ENCODE measurements around the gene EXOC3. TPM values are rescaled to one million over a fixed set of nuclear protein-coding genes. Genes with fewer than 3 reads are reported as not detected.
A peak's percentile ranks its signal among the peaks of the same experiment; 100 is the strongest.

EXOC3 gene
- total RNA-seq, 1 experiment from 2014 or later: 60.1 TPM

DNA sequence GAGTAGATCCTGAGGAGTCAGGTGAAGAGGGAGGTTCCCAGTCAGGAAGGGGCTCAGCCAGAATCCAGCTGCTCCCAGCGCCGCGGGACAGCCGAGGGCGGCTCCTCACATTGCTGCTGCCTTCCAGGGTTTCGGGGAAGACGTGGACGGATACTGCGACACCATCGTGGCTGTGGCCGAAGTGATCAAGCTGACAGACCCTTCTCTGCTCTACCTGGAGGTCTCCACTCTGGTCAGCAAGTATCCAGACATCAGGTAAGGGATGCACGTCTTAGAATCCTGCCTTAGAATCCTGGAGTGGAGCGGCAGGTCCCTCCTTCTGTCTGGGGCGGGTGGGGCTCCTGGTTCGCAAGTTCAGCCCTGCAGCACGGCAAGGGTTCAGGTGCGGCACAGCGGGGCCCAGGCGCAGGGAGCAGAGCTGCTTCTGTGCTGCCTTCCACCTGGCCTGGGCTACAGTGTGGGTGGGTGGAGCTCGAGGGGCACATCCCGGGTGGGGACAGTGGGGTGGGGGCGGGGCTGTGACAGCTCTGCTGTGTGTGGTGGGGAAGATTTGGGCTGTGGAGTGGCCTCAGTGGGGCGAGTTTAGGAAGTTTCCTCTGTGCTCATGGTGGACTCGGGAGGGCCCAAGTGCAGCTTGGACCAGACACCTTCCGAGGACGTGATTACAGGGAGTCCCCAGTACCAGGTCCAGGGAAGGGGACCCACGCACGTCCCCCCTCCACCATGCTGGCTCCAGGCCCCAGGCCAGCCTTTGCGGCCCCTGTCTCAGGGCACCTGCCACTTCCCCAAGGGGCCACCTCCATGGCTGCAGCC is 22.8 kb downstream of the EXOC3 start (continued):
- TF ChIP-seq TP53 (CRISPR knock-in tag; IDR thresholded peaks at IDR 0.05) (no peak), ZNF416 (CRISPR knock-in tag; IDR thresholded peaks at IDR 0.05) (no peak), ZNF671 (CRISPR knock-in tag; IDR thresholded peaks at IDR 0.05) (no peak), HMGA2 (CRISPR knock-in tag; IDR thresholded peaks at IDR 0.05) (no peak)

DNA sequence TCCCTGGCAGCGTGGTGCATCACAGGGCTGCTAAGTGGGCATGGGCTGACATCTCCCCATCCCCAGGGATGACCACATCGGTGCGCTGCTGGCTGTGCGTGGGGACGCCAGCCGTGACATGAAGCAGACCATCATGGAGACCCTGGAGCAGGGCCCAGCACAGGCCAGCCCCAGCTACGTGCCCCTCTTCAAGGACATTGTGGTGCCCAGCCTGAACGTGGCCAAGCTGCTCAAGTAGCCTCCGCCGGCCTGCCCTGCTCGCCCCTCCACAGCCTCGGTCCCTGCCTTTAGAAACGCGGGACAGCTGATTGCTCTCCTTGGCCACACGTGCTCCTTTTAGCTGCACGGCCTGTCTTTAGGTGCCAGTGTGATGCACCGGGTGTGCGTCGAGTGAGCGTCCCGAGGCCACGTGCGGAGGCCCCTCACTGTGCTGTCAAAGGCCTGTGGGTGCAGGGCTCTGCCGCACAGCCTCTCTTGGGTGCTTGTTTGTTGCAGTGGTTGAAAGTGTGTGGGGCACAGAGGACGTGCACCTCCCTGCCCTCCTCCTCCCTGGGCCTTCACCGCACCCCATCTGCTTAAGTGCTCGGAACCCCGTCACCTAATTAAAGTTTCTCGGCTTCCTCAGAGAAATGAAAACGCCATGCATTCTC is 23.8 kb downstream of the EXOC3 start:
- CTCF ChIA-PET: interaction anchor here (0.8 to 2.0 kb wide), 2 partner anchors 20 to 36 kb away, joined by 3 to 7 read pairs; no protein-coding TSS in a partner anchor
- Mint-ChIP-seq H3K4me3 (no peak overlapping the region), H3K9me3 (no peaks in the 10 kb centered on the region), H3K27me3 (ENCODE audit: low read depth) (peaks cover 4% of the 10 kb centered on the region), H3K27ac (no peak overlapping the region; the same call in 1 of the 2 replicates), H3K4me1 (peaks cover 4% of the 10 kb centered on the region), H3K36me3 (peaks cover 20% of the 10 kb centered on the region)
- ATAC-seq (no peak), DNase-seq (ENCODE audit: low spot score) (peak; percentile 7)
- POLR2A ChIA-PET: no interaction called here
- TF ChIP-seq NFYB (CRISPR knock-in tag; conservative IDR thresholded peaks at IDR 0.05; ENCODE audit: low read depth) (no peak), FOXP1 (CRISPR knock-in tag; IDR thresholded peaks at IDR 0.05; ENCODE audit: borderline replicate concordance) (0 out of 2 replicates have a peak, but pooled peaks have one; percentile 29)

DNA sequence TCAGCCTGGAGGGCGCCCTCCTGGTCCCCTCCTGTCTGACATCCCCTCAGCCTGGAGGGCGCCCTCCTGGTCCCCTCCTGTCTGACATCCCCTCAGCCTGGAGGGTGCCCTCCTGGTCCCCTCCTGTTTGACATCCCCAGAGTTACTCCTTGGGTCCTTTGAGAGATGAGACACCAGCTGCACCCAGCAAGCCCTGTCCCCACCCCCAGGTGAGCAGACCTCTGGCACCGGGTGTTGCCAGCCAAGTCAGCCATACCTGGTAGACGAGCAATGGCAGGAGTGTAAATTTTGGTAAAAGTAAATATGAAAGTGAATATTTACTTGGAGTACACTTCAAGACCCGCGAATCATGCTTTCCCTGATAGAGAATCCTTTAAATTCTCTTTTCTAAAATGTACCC is 25.4 kb downstream of the EXOC3 start:
- TF ChIP-seq ZNF317 (CRISPR knock-in tag; IDR thresholded peaks at IDR 0.05; ENCODE audit: borderline replicate concordance, low read depth): no peak
- TF ChIP-seq, protein P1, sequence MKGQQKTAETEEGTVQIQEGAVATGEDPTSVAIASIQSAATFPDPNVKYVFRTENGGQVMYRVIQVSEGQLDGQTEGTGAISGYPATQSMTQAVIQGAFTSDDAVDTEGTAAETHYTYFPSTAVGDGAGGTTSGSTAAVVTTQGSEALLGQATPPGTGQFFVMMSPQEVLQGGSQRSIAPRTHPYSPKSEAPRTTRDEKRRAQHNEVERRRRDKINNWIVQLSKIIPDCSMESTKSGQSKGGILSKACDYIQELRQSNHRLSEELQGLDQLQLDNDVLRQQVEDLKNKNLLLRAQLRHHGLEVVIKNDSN (CRISPR knock-in tag; IDR thresholded peaks at IDR 0.05): no peak
- TF ChIP-seq, protein P2, sequence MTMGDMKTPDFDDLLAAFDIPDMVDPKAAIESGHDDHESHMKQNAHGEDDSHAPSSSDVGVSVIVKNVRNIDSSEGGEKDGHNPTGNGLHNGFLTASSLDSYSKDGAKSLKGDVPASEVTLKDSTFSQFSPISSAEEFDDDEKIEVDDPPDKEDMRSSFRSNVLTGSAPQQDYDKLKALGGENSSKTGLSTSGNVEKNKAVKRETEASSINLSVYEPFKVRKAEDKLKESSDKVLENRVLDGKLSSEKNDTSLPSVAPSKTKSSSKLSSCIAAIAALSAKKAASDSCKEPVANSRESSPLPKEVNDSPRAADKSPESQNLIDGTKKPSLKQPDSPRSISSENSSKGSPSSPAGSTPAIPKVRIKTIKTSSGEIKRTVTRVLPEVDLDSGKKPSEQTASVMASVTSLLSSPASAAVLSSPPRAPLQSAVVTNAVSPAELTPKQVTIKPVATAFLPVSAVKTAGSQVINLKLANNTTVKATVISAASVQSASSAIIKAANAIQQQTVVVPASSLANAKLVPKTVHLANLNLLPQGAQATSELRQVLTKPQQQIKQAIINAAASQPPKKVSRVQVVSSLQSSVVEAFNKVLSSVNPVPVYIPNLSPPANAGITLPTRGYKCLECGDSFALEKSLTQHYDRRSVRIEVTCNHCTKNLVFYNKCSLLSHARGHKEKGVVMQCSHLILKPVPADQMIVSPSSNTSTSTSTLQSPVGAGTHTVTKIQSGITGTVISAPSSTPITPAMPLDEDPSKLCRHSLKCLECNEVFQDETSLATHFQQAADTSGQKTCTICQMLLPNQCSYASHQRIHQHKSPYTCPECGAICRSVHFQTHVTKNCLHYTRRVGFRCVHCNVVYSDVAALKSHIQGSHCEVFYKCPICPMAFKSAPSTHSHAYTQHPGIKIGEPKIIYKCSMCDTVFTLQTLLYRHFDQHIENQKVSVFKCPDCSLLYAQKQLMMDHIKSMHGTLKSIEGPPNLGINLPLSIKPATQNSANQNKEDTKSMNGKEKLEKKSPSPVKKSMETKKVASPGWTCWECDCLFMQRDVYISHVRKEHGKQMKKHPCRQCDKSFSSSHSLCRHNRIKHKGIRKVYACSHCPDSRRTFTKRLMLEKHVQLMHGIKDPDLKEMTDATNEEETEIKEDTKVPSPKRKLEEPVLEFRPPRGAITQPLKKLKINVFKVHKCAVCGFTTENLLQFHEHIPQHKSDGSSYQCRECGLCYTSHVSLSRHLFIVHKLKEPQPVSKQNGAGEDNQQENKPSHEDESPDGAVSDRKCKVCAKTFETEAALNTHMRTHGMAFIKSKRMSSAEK (CRISPR knock-in tag; IDR thresholded peaks at IDR 0.05; ENCODE audit: borderline replicate concordance): no peak
- TF ChIP-seq, protein P3, sequence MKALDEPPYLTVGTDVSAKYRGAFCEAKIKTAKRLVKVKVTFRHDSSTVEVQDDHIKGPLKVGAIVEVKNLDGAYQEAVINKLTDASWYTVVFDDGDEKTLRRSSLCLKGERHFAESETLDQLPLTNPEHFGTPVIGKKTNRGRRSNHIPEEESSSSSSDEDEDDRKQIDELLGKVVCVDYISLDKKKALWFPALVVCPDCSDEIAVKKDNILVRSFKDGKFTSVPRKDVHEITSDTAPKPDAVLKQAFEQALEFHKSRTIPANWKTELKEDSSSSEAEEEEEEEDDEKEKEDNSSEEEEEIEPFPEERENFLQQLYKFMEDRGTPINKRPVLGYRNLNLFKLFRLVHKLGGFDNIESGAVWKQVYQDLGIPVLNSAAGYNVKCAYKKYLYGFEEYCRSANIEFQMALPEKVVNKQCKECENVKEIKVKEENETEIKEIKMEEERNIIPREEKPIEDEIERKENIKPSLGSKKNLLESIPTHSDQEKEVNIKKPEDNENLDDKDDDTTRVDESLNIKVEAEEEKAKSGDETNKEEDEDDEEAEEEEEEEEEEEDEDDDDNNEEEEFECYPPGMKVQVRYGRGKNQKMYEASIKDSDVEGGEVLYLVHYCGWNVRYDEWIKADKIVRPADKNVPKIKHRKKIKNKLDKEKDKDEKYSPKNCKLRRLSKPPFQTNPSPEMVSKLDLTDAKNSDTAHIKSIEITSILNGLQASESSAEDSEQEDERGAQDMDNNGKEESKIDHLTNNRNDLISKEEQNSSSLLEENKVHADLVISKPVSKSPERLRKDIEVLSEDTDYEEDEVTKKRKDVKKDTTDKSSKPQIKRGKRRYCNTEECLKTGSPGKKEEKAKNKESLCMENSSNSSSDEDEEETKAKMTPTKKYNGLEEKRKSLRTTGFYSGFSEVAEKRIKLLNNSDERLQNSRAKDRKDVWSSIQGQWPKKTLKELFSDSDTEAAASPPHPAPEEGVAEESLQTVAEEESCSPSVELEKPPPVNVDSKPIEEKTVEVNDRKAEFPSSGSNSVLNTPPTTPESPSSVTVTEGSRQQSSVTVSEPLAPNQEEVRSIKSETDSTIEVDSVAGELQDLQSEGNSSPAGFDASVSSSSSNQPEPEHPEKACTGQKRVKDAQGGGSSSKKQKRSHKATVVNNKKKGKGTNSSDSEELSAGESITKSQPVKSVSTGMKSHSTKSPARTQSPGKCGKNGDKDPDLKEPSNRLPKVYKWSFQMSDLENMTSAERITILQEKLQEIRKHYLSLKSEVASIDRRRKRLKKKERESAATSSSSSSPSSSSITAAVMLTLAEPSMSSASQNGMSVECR (CRISPR knock-in tag; IDR thresholded peaks at IDR 0.05; ENCODE audit: borderline replicate concordance): no peak
- no peak for TF ChIP-seq SP1 (CRISPR knock-in tag; conservative IDR thresholded peaks at IDR 0.05)
- TF ChIP-seq, protein P4, sequence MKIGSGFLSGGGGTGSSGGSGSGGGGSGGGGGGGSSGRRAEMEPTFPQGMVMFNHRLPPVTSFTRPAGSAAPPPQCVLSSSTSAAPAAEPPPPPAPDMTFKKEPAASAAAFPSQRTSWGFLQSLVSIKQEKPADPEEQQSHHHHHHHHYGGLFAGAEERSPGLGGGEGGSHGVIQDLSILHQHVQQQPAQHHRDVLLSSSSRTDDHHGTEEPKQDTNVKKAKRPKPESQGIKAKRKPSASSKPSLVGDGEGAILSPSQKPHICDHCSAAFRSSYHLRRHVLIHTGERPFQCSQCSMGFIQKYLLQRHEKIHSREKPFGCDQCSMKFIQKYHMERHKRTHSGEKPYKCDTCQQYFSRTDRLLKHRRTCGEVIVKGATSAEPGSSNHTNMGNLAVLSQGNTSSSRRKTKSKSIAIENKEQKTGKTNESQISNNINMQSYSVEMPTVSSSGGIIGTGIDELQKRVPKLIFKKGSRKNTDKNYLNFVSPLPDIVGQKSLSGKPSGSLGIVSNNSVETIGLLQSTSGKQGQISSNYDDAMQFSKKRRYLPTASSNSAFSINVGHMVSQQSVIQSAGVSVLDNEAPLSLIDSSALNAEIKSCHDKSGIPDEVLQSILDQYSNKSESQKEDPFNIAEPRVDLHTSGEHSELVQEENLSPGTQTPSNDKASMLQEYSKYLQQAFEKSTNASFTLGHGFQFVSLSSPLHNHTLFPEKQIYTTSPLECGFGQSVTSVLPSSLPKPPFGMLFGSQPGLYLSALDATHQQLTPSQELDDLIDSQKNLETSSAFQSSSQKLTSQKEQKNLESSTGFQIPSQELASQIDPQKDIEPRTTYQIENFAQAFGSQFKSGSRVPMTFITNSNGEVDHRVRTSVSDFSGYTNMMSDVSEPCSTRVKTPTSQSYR (CRISPR knock-in tag; IDR thresholded peaks at IDR 0.05): no peak
- TF ChIP-seq NR1H2 (CRISPR knock-in tag; IDR thresholded peaks at IDR 0.05): no peak
- TF ChIP-seq ZNF232 (CRISPR knock-in tag; IDR thresholded peaks at IDR 0.05): no peak
- peaks cover 7% of the 10 kb centered on the region for H3K4me1 Mint-ChIP-seq
- peak; percentile 6 for DNase-seq (ENCODE audit: low spot score)
- CTCF ChIA-PET: interaction anchor here (1.2 kb wide), 1 partner anchor 128 kb away, joined by 6 read pairs; no protein-coding TSS in a partner anchor
- no peak overlapping the region for H3K27ac Mint-ChIP-seq
- H3K4me3 Mint-ChIP-seq: no peak overlapping the region
- ATAC-seq: no peak
- H3K36me3 Mint-ChIP-seq: peaks cover 8% of the 10 kb centered on the region; the same call in 1 of the 2 replicates
- POLR2A ChIA-PET: no interaction called here
- H3K27me3 Mint-ChIP-seq (ENCODE audit: low read depth): peaks cover 6% of the 10 kb centered on the region
- no peaks in the 10 kb centered on the region for H3K9me3 Mint-ChIP-seq

All from WTC11 (cell line).